Measurements from ENCODE around the gene SEZ6. TPM values are rescaled to one million over a fixed set of nuclear protein-coding genes. Genes with fewer than 3 reads are reported as not detected.

The SEZ6 gene
- polyA plus RNA-seq, 3 donors = 0.17 to 0.33 (median 0.18) TPM

- H3K27me3 Mint-ChIP-seq (ENCODE audit: low read depth in 3 of 3) = peaks cover 10 to 16% (median 15%) of the 10 kb centered on the region in 3 donors
- Histone ChIP-seq H3K79me2 (ENCODE audit: insufficient read depth, low read length) (no peaks in the 10 kb centered on the region), H3K27ac (ENCODE audit: low read depth in 1 of 2, low read length in 2 of 2) (no peak overlapping the region), H3K4me3 (replicated peaks in 1 of 3; ENCODE audit: low read depth in 2 of 3, low read length in 3 of 3) (no peak overlapping the region), H3K9me3 (replicated peaks in 1 of 2; ENCODE audit: control insufficient read depth in 1 of 2, insufficient read depth in 1 of 2, low read length in 2 of 2) (no peaks in the 10 kb centered on the region), H3K27me3 (ENCODE audit: control insufficient read depth in 2 of 2, insufficient read depth in 2 of 2, low read length in 2 of 2) (no peaks in the 10 kb centered on the region), H3K4me1 (ENCODE audit: control insufficient read depth in 1 of 2, insufficient read depth in 2 of 2, low read length in 2 of 2) (peaks cover 19 to 26% of the 10 kb centered on the region in 2 donors), H4K20me1 (ENCODE audit: insufficient read depth, low read length) (no peaks in the 10 kb centered on the region), H3K4me2 (replicated peaks; ENCODE audit: extremely low read depth, low read length, poor library complexity, severe bottlenecking) (no peak overlapping the region), H2AFZ (ENCODE audit: insufficient read depth, low read depth, low read length, poor library complexity, severe bottlenecking) (no peak overlapping the region), H3K36me3 (replicated peaks in 1 of 2; ENCODE audit: control insufficient read depth in 1 of 2, insufficient read depth in 2 of 2, low read length in 2 of 2) (no peaks in the 10 kb centered on the region), H3K9ac (ENCODE audit: insufficient read depth, low read length, poor library complexity, severe bottlenecking) (no peak overlapping the region)
- TF ChIP-seq CTCF (IDR thresholded peaks at IDR 0.05) = no peak
- peaks cover 31% of the 10 kb centered on the region for H3K4me1 Mint-ChIP-seq
- no peak for DNase-seq
- WGBS (ENCODE audit: insufficient coverage) = 96% methylated on average over 4 of the region's 8 CpGs
- H3K4me3 Mint-ChIP-seq = no peak overlapping the region
- H3K9me3 Mint-ChIP-seq = peaks cover 0 to 1% (median 0%) of the 10 kb centered on the region in 7 donors
- H3K27ac Mint-ChIP-seq = no peak overlapping the region
- intact Hi-C loops (cut with micrococcal nuclease) = loop anchor here (2.0 kb wide), 1 partner anchor 153 kb away; no protein-coding TSS in a partner anchor
- peaks cover 0 to 3% of the 10 kb centered on the region in 2 donors for H3K36me3 Mint-ChIP-seq
These were observed 42.0 kb downstream of the SEZ6 start for GRCh38 chr17:28963841-28964240.

GRCh38 chr17:28963055-28963611 is 42.7 kb downstream of the SEZ6 start:
- no peak overlapping the region for H3K4me3 ChIP-seq (replicated peaks in 1 of 3; ENCODE audit: low read depth in 2 of 3, low read length in 3 of 3)
- peaks cover 25% of the 10 kb centered on the region for H3K4me1 Mint-ChIP-seq
- H3K4me1 ChIP-seq (ENCODE audit: control insufficient read depth in 1 of 2, insufficient read depth in 2 of 2, low read length in 2 of 2) = peaks cover 17 to 20% of the 10 kb centered on the region in 2 donors
- H3K27ac ChIP-seq (ENCODE audit: low read depth in 1 of 2, low read length in 2 of 2) = no peak overlapping the region
- no peaks in the 10 kb centered on the region for H3K9me3 ChIP-seq (replicated peaks in 1 of 2; ENCODE audit: control insufficient read depth in 1 of 2, insufficient read depth in 1 of 2, low read length in 2 of 2)
- no peaks in the 10 kb centered on the region for H4K20me1 ChIP-seq (ENCODE audit: insufficient read depth, low read length)
- no peak overlapping the region for H3K4me2 ChIP-seq (replicated peaks; ENCODE audit: extremely low read depth, low read length, poor library complexity, severe bottlenecking)
- TF ChIP-seq CTCF (IDR thresholded peaks at IDR 0.05) = no peak
- no peaks in the 10 kb centered on the region for H3K79me2 ChIP-seq (ENCODE audit: insufficient read depth, low read length)
- H3K27me3 Mint-ChIP-seq (ENCODE audit: low read depth in 3 of 3) = peaks cover 10 to 18% (median 16%) of the 10 kb centered on the region in 3 donors
- no peaks in the 10 kb centered on the region for H3K27me3 ChIP-seq (ENCODE audit: control insufficient read depth in 2 of 2, insufficient read depth in 2 of 2, low read length in 2 of 2)
- H3K9ac ChIP-seq (ENCODE audit: insufficient read depth, low read length, poor library complexity, severe bottlenecking) = no peak overlapping the region
- no peak overlapping the region for H2AFZ ChIP-seq (ENCODE audit: insufficient read depth, low read depth, low read length, poor library complexity, severe bottlenecking)
- H3K36me3 ChIP-seq (replicated peaks in 1 of 2; ENCODE audit: control insufficient read depth in 1 of 2, insufficient read depth in 2 of 2, low read length in 2 of 2) = no peaks in the 10 kb centered on the region
- no peak overlapping the region for H3K4me3 Mint-ChIP-seq
- no peak overlapping the region for H3K27ac Mint-ChIP-seq
- no peak for DNase-seq
- no peaks in the 10 kb centered on the region for H3K9me3 Mint-ChIP-seq
- intact Hi-C loops (cut with micrococcal nuclease) = no loop called here
- H3K36me3 Mint-ChIP-seq = peaks cover 0 to 3% of the 10 kb centered on the region in 2 donors
- 14% methylated on average over 1 of the region's 6 CpGs for WGBS (ENCODE audit: insufficient coverage)

Data from CD14-positive monocyte (primary cell).